GM12878 (cell line): ENCODE results near the gene PC. TPM values are rescaled to one million over a fixed set of nuclear protein-coding genes. Genes with fewer than 3 reads are reported as not detected.

ENCODE experiments used
- ATAC-seq: fragments of 200-7000 bp; cut with Tn5 transposase; 3 replicates; pipeline ENCODE4 v1.9.1; 2020; ENCODE audit warnings: mild to moderate bottlenecking, moderate library complexity
- BruUV-seq: library from RNA; stranded (reverse); fragments of 400-500 nt; replicated peaks from 2 replicates; lab custom pipeline; 2021; lab: Mats Ljungman, UMichigan
- CTCF ChIA-PET: fragments of 300-600 bp; sonication (Branson Sonifier 250); formaldehyde crosslinking; extraction: SDS; loops from one replicate; lab custom pipeline; 2021; ENCODE audit warnings: inconsistent platforms; lab: Yijun Ruan, JAX
- POLR2A ChIA-PET: fragments of 350-600 bp; formaldehyde crosslinking; extraction: SDS; loops from one replicate; lab custom pipeline; 2021; ENCODE audit warnings: inconsistent platforms; lab: Charles Lee
- RAD21 ChIA-PET: fragments of 300-600 bp; sonication (Branson Sonifier 250); formaldehyde crosslinking; loops from one replicate; lab custom pipeline; 2023; ENCODE audit warnings: antibody characterized with exemption; ENCODE audit not compliant: unreplicated experiment; lab: Charles Lee
- SMC1A ChIA-PET: fragments of 300-600 bp; sonication (Branson Sonifier 250); formaldehyde crosslinking; loops from one replicate; lab custom pipeline; 2023; ENCODE audit not compliant: unreplicated experiment, uncharacterized antibody; lab: Charles Lee
- DNase-seq: peaks from one replicate; pipeline ENCODE4 v3.0.0-alpha.2; 2011; ENCODE audit warnings: low read depth, low spot score
- FAIRE-seq: peaks from 3 replicates; lab custom pipeline; 2011; peaks lifted over from hg19 to GRCh38; lab: Jason Lieb, UNC
- H2AFZ ChIP-seq: 2 replicates; pipeline ENCODE4 v1.6.0; 2011; ENCODE audit warnings: low read depth, low read length, control low read depth; ENCODE audit not compliant: control insufficient read depth
- H3K27ac ChIP-seq: 2 replicates; pipeline ENCODE4 v1.5.1; 2011; ENCODE audit warnings: control low read depth; ENCODE audit not compliant: control insufficient read depth, insufficient read depth
- H3K27me3 ChIP-seq, 2 experiments: replicated peaks in 1 of 2; 2 replicates each; pipeline versions ENCODE4 v1.6.0 to v1.6.1; 2011; ENCODE audit warnings: low read length in 1 of 2; ENCODE audit not compliant: control insufficient read depth in 2 of 2, insufficient read depth in 2 of 2
- H3K36me3 ChIP-seq, 2 experiments: 2 replicates each; pipeline ENCODE4 v1.5.1; 2011; ENCODE audit warnings: low read length in 1 of 2; ENCODE audit not compliant: control insufficient read depth in 2 of 2, insufficient read depth in 2 of 2
- H3K4me1 ChIP-seq: 2 replicates; pipeline ENCODE4 v1.6.1; 2011; ENCODE audit warnings: mild to moderate bottlenecking, low read length, moderate library complexity, mixed read lengths; ENCODE audit not compliant: control insufficient read depth, insufficient read depth
- H3K4me2 ChIP-seq: 2 replicates; pipeline ENCODE4 v1.6.0; 2011; ENCODE audit warnings: control low read depth; ENCODE audit not compliant: control insufficient read depth, insufficient read depth
- H3K4me3 ChIP-seq: fragments of 200-600 bp; sonication (generic); 2 replicates; pipeline ENCODE4 v1.5.1; 2016
- H3K79me2 ChIP-seq: 2 replicates; pipeline ENCODE4 v1.6.0; 2011; ENCODE audit warnings: low read length; ENCODE audit not compliant: control insufficient read depth, insufficient read depth
- H3K9ac ChIP-seq: 2 replicates; pipeline ENCODE4 v1.8.0; 2011; ENCODE audit warnings: low read length, control low read depth, mixed read lengths; ENCODE audit not compliant: control insufficient read depth, insufficient read depth
- H3K9me3 ChIP-seq: replicated peaks from 3 replicates; pipeline ENCODE4 v1.5.1; 2011; ENCODE audit warnings: mild to moderate bottlenecking, low read length; ENCODE audit not compliant: control insufficient read depth, insufficient read depth
- H4K20me1 ChIP-seq: 2 replicates; pipeline ENCODE4 v1.6.0; 2011; ENCODE audit not compliant: control insufficient read depth, insufficient read depth
- BRCA1 ChIP-seq: IDR thresholded peaks from 2 replicates; pipeline ENCODE4 v1.6.1; 2011; ENCODE audit warnings: low read depth, low read length, improper control_type of control experiment
- CBFB ChIP-seq: IDR thresholded peaks from 2 replicates; pipeline ENCODE4 v1.6.1; 2016; ENCODE audit warnings: antibody characterized with exemption, low read depth
- FOXK2 ChIP-seq: fragments of 450-650 bp; IDR thresholded peaks from 2 replicates; pipeline ENCODE4 v1.6.1; 2017; ENCODE audit warnings: mild to moderate bottlenecking, moderate library complexity
- GATAD2B ChIP-seq: fragments of 450-650 bp; conservative IDR thresholded peaks from 2 replicates; pipeline ENCODE4 v1.6.1; 2017; ENCODE audit warnings: low read depth, mild to moderate bottlenecking, moderate library complexity
- MYB ChIP-seq: fragments of 150-350 bp; IDR thresholded peaks from 2 replicates; pipeline ENCODE4 v1.6.1; 2014; ENCODE audit warnings: mild to moderate bottlenecking, low read depth, low read length, borderline replicate concordance
- MYC ChIP-seq: IDR thresholded peaks from 2 replicates; pipeline ENCODE4 v1.6.1; 2011; ENCODE audit warnings: mild to moderate bottlenecking, low read length, moderate library complexity, inconsistent platforms; ENCODE audit not compliant: insufficient read depth, insufficient replicate concordance, insufficient read length, severe bottlenecking
- PML ChIP-seq: IDR thresholded peaks from 2 replicates; pipeline ENCODE4 v1.6.1; 2012; ENCODE audit warnings: low read length, inconsistent platforms
- RAD51 ChIP-seq: fragments of 450-650 bp; IDR thresholded peaks from 2 replicates; pipeline ENCODE4 v1.6.1; 2016; ENCODE audit warnings: moderate library complexity, mild to moderate bottlenecking, inconsistent platforms
- RELA ChIP-seq: fragments of 450-650 bp; IDR thresholded peaks from 2 replicates; pipeline ENCODE4 v1.8.0; 2014; ENCODE audit warnings: borderline replicate concordance; ENCODE audit not compliant: partially characterized antibody
- STAT1 ChIP-seq: fragments of 450-650 bp; conservative IDR thresholded peaks from 2 replicates; pipeline ENCODE4 v1.6.1; 2014; ENCODE audit warnings: antibody characterized with exemption, mild to moderate bottlenecking
- SUZ12 ChIP-seq: fragments of 200-600 bp; sonication (generic); IDR thresholded peaks from one replicate; pipeline ENCODE4 v1.6.1; 2018; ENCODE audit warnings: antibody characterized with exemption, mild to moderate bottlenecking; ENCODE audit not compliant: unreplicated experiment
- TAF1 ChIP-seq: IDR thresholded peaks from 2 replicates; pipeline ENCODE4 v1.6.1; 2011; ENCODE audit warnings: mild to moderate bottlenecking, low read depth, low read length, borderline replicate concordance
- TCF12 ChIP-seq: IDR thresholded peaks from 2 replicates; pipeline ENCODE4 v1.6.1; 2011; ENCODE audit warnings: low read depth, mild to moderate bottlenecking, low read length
- ZNF274 ChIP-seq: IDR thresholded peaks from one replicate; pipeline ENCODE4 v1.8.0; 2011; ENCODE audit not compliant: insufficient read length, insufficient read depth
- ZNF622 ChIP-seq: fragments of 450-650 bp; IDR thresholded peaks from 2 replicates; pipeline ENCODE4 v1.6.1; 2017; ENCODE audit warnings: mild to moderate bottlenecking, inconsistent platforms
- WGBS: methylation state at CpG from one replicate; pipeline ENCODE4 v1.1.6; 2016; ENCODE audit warnings: low lambda C conversion rate; ENCODE audit not compliant: insufficient replicate concordance, insufficient coverage; ENCODE audit errors: missing lambda C conversion rate; 5-methylcytosine and 5-hydroxymethylcytosine counted together
- in situ Hi-C: fragments of 300-500 bp; cut with MboI; formaldehyde crosslinking; loops from 9 replicates; pipeline ENCODE4 v1.14.3; 2018; ENCODE audit warnings: mixed read lengths
- intact Hi-C: fragments of 100-400 bp; cut with micrococcal nuclease; formaldehyde crosslinking; loops from one replicate; pipeline ENCODE4 v1.14.2; 2022; ENCODE audit not compliant: unreplicated experiment
- polyA plus RNA-seq, 11 experiments: library from polyadenylated mRNA; depleted of rRNA in 4 of 11; unstranded in 6 of 11; stranded (reverse) in 5 of 11; fragments of >200 nt; fragmentation: Nextera tagmentation in 4 of 11; fragmentation: Illumina TruSeq in 1 of 11; extraction: Ambion mirVana in 4 of 11; extraction: Trizol in 1 of 11; gene quantifications; 1 replicate in 1 of 11; 2 replicates in 10 of 11; pipeline versions ENCODE4 v1.2.1 to v1.2.3, GENCODE V29; 2011 to 2016; ENCODE audit warnings: inconsistent platforms in 2 of 11, missing spikeins in 2 of 11, low read depth in 1 of 11
- total RNA-seq, 4 experiments: library from RNA; depleted of rRNA in 3 of 4; stranded (reverse); fragments of >200 nt in 3 of 4; fragmentation: Illumina TruSeq in 1 of 4; extraction: Trizol in 1 of 4; gene quantifications; 2 replicates each; pipeline versions ENCODE4 v1.2.1 to v1.2.3, GENCODE V29; 2013 to 2021
- TF ChIP-seq, protein P1 (sequence below): fragments of 450-650 bp; IDR thresholded peaks from 2 replicates; pipeline ENCODE4 v1.6.1; 2017; ENCODE audit warnings: mild to moderate bottlenecking, low read depth, inconsistent platforms; ENCODE audit not compliant: poor library complexity, severe bottlenecking
- TF ChIP-seq, protein P2 (sequence below): IDR thresholded peaks from 2 replicates; pipeline ENCODE4 v1.6.1; 2011; ENCODE audit warnings: borderline replicate concordance, low read depth, mild to moderate bottlenecking, moderate library complexity, low read length; ENCODE audit not compliant: insufficient read depth, poor library complexity, severe bottlenecking
- TF ChIP-seq, protein P3 (sequence below): IDR thresholded peaks from 2 replicates; pipeline ENCODE4 v1.6.1; 2012; ENCODE audit warnings: low read depth, low read length, improper control_type of control experiment
- TF ChIP-seq, protein P4 (sequence below): IDR thresholded peaks from 2 replicates; pipeline ENCODE4 v1.6.1; 2012; ENCODE audit warnings: low read depth, low read length, improper control_type of control experiment

The PC gene
- total and polyA plus RNA-seq, 10 of the 15 experiments (the other 5 are each of a cell fraction or from before 2014, with no cell fraction given), result 0.22 to 10.3 (median 4.5) TPM

DNA sequence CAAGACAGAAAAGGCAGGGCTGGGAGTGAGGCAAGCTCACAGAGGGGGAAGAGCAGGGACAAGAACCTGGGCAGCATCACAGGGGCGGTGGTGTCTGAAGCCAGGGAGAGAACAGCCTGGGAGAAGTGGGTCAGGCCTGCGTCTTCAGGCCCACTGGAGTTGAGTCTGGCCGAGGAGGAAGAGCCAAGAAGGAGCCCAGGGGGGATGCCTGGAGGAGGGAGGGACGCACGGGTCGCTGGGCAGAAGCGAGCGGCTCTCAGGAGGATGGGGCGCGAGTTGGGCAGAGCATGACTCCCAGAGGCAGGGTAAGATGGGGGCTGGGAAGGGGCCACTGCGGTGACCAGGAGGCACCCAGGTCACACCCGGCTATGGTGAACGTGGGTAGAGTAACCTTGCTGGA lies 82.8 kb downstream of the PC start (continued):
- TF ChIP-seq, protein P1, sequence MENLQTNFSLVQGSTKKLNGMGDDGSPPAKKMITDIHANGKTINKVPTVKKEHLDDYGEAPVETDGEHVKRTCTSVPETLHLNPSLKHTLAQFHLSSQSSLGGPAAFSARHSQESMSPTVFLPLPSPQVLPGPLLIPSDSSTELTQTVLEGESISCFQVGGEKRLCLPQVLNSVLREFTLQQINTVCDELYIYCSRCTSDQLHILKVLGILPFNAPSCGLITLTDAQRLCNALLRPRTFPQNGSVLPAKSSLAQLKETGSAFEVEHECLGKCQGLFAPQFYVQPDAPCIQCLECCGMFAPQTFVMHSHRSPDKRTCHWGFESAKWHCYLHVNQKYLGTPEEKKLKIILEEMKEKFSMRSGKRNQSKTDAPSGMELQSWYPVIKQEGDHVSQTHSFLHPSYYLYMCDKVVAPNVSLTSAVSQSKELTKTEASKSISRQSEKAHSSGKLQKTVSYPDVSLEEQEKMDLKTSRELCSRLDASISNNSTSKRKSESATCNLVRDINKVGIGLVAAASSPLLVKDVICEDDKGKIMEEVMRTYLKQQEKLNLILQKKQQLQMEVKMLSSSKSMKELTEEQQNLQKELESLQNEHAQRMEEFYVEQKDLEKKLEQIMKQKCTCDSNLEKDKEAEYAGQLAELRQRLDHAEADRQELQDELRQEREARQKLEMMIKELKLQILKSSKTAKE, result no peak
- TF ChIP-seq, protein P2, sequence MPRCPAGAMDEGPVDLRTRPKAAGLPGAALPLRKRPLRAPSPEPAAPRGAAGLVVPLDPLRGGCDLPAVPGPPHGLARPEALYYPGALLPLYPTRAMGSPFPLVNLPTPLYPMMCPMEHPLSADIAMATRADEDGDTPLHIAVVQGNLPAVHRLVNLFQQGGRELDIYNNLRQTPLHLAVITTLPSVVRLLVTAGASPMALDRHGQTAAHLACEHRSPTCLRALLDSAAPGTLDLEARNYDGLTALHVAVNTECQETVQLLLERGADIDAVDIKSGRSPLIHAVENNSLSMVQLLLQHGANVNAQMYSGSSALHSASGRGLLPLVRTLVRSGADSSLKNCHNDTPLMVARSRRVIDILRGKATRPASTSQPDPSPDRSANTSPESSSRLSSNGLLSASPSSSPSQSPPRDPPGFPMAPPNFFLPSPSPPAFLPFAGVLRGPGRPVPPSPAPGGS, result no peak
- TF ChIP-seq FOXK2, result no peak
- TF ChIP-seq TCF12, result no peak
- TF ChIP-seq GATAD2B, result no peak
- TF ChIP-seq SUZ12, result no peak
- TF ChIP-seq, protein P3, sequence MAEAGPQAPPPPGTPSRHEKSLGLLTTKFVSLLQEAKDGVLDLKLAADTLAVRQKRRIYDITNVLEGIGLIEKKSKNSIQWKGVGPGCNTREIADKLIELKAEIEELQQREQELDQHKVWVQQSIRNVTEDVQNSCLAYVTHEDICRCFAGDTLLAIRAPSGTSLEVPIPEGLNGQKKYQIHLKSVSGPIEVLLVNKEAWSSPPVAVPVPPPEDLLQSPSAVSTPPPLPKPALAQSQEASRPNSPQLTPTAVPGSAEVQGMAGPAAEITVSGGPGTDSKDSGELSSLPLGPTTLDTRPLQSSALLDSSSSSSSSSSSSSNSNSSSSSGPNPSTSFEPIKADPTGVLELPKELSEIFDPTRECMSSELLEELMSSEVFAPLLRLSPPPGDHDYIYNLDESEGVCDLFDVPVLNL, result no peak

DNA sequence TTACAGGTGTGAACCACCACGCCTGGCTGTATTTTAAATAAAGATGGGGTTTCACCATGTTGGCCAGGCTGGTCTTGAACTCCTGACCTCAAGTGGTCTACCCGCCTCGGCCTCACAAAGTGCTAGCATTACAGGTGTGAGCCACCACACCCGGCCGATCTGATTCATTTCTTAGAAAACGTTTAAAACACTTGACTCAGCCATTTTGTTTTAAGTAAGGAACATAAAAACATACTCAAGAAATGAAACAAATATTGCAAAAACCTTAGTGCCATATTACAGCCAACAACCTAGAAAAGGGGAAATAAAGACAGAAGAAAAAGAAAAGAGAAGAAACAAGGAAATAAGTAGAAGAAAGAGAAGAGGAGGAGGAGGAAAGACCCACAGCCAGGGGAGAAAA lies 84.0 kb downstream of the PC start:
- no peak overlapping the region for H3K27ac ChIP-seq
- H3K79me2 ChIP-seq, result no peaks in the 10 kb centered on the region
- no peaks in the 10 kb centered on the region for H3K36me3 ChIP-seq
- DNase-seq (no peak), FAIRE-seq (no peak), ATAC-seq (no peak)
- no peak overlapping the region for H2AFZ ChIP-seq
- intact Hi-C loops, result no loop called here
- H3K27me3 ChIP-seq, result no peaks in the 10 kb centered on the region
- ChIA-PET RAD21 (no interaction called here), POLR2A (no interaction called here), CTCF (interaction anchor here (0.8 kb wide), 1 partner anchor 316 kb away, joined by 3 read pairs; no protein-coding TSS in a partner anchor), SMC1A (no interaction called here)
- H3K4me3 ChIP-seq, result no peak overlapping the region
- 43% methylated on average over 6 of the region's 6 CpGs for WGBS
- H3K4me1 ChIP-seq, result 0 out of 2 replicates have a peak, but pooled peaks cover under 1% of the 10 kb centered on the region
- no peak overlapping the region for H3K9ac ChIP-seq
- H4K20me1 ChIP-seq, result no peaks in the 10 kb centered on the region
- no peak overlapping the region for H3K4me2 ChIP-seq
- H3K9me3 ChIP-seq, result no peaks in the 10 kb centered on the region
- BruUV-seq, result no TSS peak
- in situ Hi-C loops, result no loop called here
- no peak for TF ChIP-seq MYC
- TF ChIP-seq CBFB, result no peak
- no peak for TF ChIP-seq STAT1
- no peak for TF ChIP-seq RAD51
- no peak for TF ChIP-seq RELA
- TF ChIP-seq PML, result no peak
- TF ChIP-seq ZNF274, result no peak
- TF ChIP-seq, protein P4, sequence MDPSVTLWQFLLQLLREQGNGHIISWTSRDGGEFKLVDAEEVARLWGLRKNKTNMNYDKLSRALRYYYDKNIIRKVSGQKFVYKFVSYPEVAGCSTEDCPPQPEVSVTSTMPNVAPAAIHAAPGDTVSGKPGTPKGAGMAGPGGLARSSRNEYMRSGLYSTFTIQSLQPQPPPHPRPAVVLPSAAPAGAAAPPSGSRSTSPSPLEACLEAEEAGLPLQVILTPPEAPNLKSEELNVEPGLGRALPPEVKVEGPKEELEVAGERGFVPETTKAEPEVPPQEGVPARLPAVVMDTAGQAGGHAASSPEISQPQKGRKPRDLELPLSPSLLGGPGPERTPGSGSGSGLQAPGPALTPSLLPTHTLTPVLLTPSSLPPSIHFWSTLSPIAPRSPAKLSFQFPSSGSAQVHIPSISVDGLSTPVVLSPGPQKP, result no peak
- TF ChIP-seq MYB, result no peak
- TF ChIP-seq ZNF622, result no peak
- no peak for TF ChIP-seq TAF1
- no peak for TF ChIP-seq BRCA1
